ENCODE results near the gene TSPAN9.

TSPAN9 gene

GRCh38 chr12:3139760-3140159, 62.6 kb downstream of the TSPAN9 start:
- H3K36me3 ChIP-seq (ENCODE audit: control insufficient read depth in 2 of 2, insufficient read depth in 2 of 2, low read length in 2 of 2), result no peaks in the 10 kb centered on the region
- no peaks in the 10 kb centered on the region for H3K9me3 ChIP-seq (ENCODE audit: control insufficient read depth in 2 of 2, low read length in 2 of 2)
- no peaks in the 10 kb centered on the region for H3K4me1 ChIP-seq (ENCODE audit: control insufficient read depth in 2 of 2, insufficient read depth in 2 of 2, low read length in 2 of 2)
- H3K27ac ChIP-seq (ENCODE audit: low read depth in 2 of 2, low read length in 2 of 2), result no peak overlapping the region
- no peak overlapping the region for H3K9ac ChIP-seq (ENCODE audit: low read depth in 1 of 2, low read length in 2 of 2)
- no peak overlapping the region for H3K4me3 ChIP-seq (ENCODE audit: low read length in 2 of 2)
- no peaks in the 10 kb centered on the region for H3K27me3 ChIP-seq (ENCODE audit: control insufficient read depth in 2 of 2, insufficient read depth in 2 of 2, low read length in 2 of 2)

GRCh38 chr12:3140284-3140683, 63.1 kb downstream of the TSPAN9 start:
- H3K27me3 ChIP-seq (ENCODE audit: control insufficient read depth in 2 of 2, insufficient read depth in 2 of 2, low read length in 2 of 2), result no peaks in the 10 kb centered on the region
- no peak overlapping the region for H3K27ac ChIP-seq (ENCODE audit: low read depth in 2 of 2, low read length in 2 of 2)
- no peaks in the 10 kb centered on the region for H3K9me3 ChIP-seq (ENCODE audit: control insufficient read depth in 2 of 2, low read length in 2 of 2)
- H3K4me1 ChIP-seq (ENCODE audit: control insufficient read depth in 2 of 2, insufficient read depth in 2 of 2, low read length in 2 of 2), result no peaks in the 10 kb centered on the region
- no peak overlapping the region for H3K4me3 ChIP-seq (ENCODE audit: low read length in 2 of 2)
- no peaks in the 10 kb centered on the region for H3K36me3 ChIP-seq (ENCODE audit: control insufficient read depth in 2 of 2, insufficient read depth in 2 of 2, low read length in 2 of 2)
- no peak overlapping the region for H3K9ac ChIP-seq (ENCODE audit: low read depth in 1 of 2, low read length in 2 of 2)

GRCh38 chr12:3141339-3142321, 64.5 kb downstream of the TSPAN9 start:
- Histone ChIP-seq H3K27me3 (ENCODE audit: control insufficient read depth in 2 of 2, insufficient read depth in 2 of 2, low read length in 2 of 2) (no peaks in the 10 kb centered on the region), H3K4me3 (ENCODE audit: low read length in 2 of 2) (no peak overlapping the region), H3K4me1 (ENCODE audit: control insufficient read depth in 2 of 2, insufficient read depth in 2 of 2, low read length in 2 of 2) (no peaks in the 10 kb centered on the region), H3K27ac (ENCODE audit: low read depth in 2 of 2, low read length in 2 of 2) (no peak overlapping the region), H3K36me3 (ENCODE audit: control insufficient read depth in 2 of 2, insufficient read depth in 2 of 2, low read length in 2 of 2) (no peaks in the 10 kb centered on the region), H3K9ac (ENCODE audit: low read depth in 1 of 2, low read length in 2 of 2) (no peak overlapping the region), H3K9me3 (ENCODE audit: control insufficient read depth in 2 of 2, low read length in 2 of 2) (no peaks in the 10 kb centered on the region)

GRCh38 chr12:3142386-3142785, 65.2 kb downstream of the TSPAN9 start:
- Histone ChIP-seq H3K27ac (ENCODE audit: low read depth in 2 of 2, low read length in 2 of 2) (no peak overlapping the region), H3K4me1 (ENCODE audit: control insufficient read depth in 2 of 2, insufficient read depth in 2 of 2, low read length in 2 of 2) (no peaks in the 10 kb centered on the region), H3K27me3 (ENCODE audit: control insufficient read depth in 2 of 2, insufficient read depth in 2 of 2, low read length in 2 of 2) (no peaks in the 10 kb centered on the region), H3K9me3 (ENCODE audit: control insufficient read depth in 2 of 2, low read length in 2 of 2) (no peaks in the 10 kb centered on the region), H3K9ac (ENCODE audit: low read depth in 1 of 2, low read length in 2 of 2) (no peak overlapping the region), H3K4me3 (ENCODE audit: low read length in 2 of 2) (no peak overlapping the region), H3K36me3 (ENCODE audit: control insufficient read depth in 2 of 2, insufficient read depth in 2 of 2, low read length in 2 of 2) (no peaks in the 10 kb centered on the region)

- Histone ChIP-seq H3K27ac (ENCODE audit: low read depth in 2 of 2, low read length in 2 of 2) (no peak overlapping the region), H3K9ac (ENCODE audit: low read depth in 1 of 2, low read length in 2 of 2) (no peak overlapping the region), H3K27me3 (ENCODE audit: control insufficient read depth in 2 of 2, insufficient read depth in 2 of 2, low read length in 2 of 2) (no peaks in the 10 kb centered on the region), H3K4me3 (ENCODE audit: low read length in 2 of 2) (no peak overlapping the region), H3K4me1 (ENCODE audit: control insufficient read depth in 2 of 2, insufficient read depth in 2 of 2, low read length in 2 of 2) (peaks cover 0 to 4% of the 10 kb centered on the region in 2 donors), H3K36me3 (ENCODE audit: control insufficient read depth in 2 of 2, insufficient read depth in 2 of 2, low read length in 2 of 2) (no peaks in the 10 kb centered on the region), H3K9me3 (ENCODE audit: control insufficient read depth in 2 of 2, low read length in 2 of 2) (no peaks in the 10 kb centered on the region)
Measured at GRCh38 chr12:3144495-3144894, 67.3 kb downstream of the TSPAN9 start.

GRCh38 chr12:3145033-3145432, 67.9 kb downstream of the TSPAN9 start:
- H3K27me3 ChIP-seq (ENCODE audit: control insufficient read depth in 2 of 2, insufficient read depth in 2 of 2, low read length in 2 of 2), result no peaks in the 10 kb centered on the region
- H3K4me1 ChIP-seq (ENCODE audit: control insufficient read depth in 2 of 2, insufficient read depth in 2 of 2, low read length in 2 of 2), result peaks cover 0 to 4% of the 10 kb centered on the region in 2 donors
- no peaks in the 10 kb centered on the region for H3K36me3 ChIP-seq (ENCODE audit: control insufficient read depth in 2 of 2, insufficient read depth in 2 of 2, low read length in 2 of 2)
- no peak overlapping the region for H3K27ac ChIP-seq (ENCODE audit: low read depth in 2 of 2, low read length in 2 of 2)
- H3K4me3 ChIP-seq (ENCODE audit: low read length in 2 of 2), result no peak overlapping the region
- no peak overlapping the region for H3K9ac ChIP-seq (ENCODE audit: low read depth in 1 of 2, low read length in 2 of 2)
- no peaks in the 10 kb centered on the region for H3K9me3 ChIP-seq (ENCODE audit: control insufficient read depth in 2 of 2, low read length in 2 of 2)

GRCh38 chr12:3145546-3146310, 68.5 kb downstream of the TSPAN9 start:
- Histone ChIP-seq H3K27ac (ENCODE audit: low read depth in 2 of 2, low read length in 2 of 2) (no peak overlapping the region), H3K9me3 (ENCODE audit: control insufficient read depth in 2 of 2, low read length in 2 of 2) (no peaks in the 10 kb centered on the region), H3K4me3 (ENCODE audit: low read length in 2 of 2) (no peak overlapping the region), H3K36me3 (ENCODE audit: control insufficient read depth in 2 of 2, insufficient read depth in 2 of 2, low read length in 2 of 2) (no peaks in the 10 kb centered on the region), H3K27me3 (ENCODE audit: control insufficient read depth in 2 of 2, insufficient read depth in 2 of 2, low read length in 2 of 2) (no peaks in the 10 kb centered on the region), H3K9ac (ENCODE audit: low read depth in 1 of 2, low read length in 2 of 2) (no peak overlapping the region), H3K4me1 (ENCODE audit: control insufficient read depth in 2 of 2, insufficient read depth in 2 of 2, low read length in 2 of 2) (peaks cover 0 to 4% of the 10 kb centered on the region in 2 donors)

GRCh38 chr12:3147260-3147659, 70.1 kb downstream of the TSPAN9 start:
- Histone ChIP-seq H3K27ac (ENCODE audit: low read depth in 2 of 2, low read length in 2 of 2) (no peak overlapping the region), H3K4me1 (ENCODE audit: control insufficient read depth in 2 of 2, insufficient read depth in 2 of 2, low read length in 2 of 2) (peaks cover 0 to 4% of the 10 kb centered on the region in 2 donors), H3K9me3 (ENCODE audit: control insufficient read depth in 2 of 2, low read length in 2 of 2) (no peaks in the 10 kb centered on the region), H3K27me3 (ENCODE audit: control insufficient read depth in 2 of 2, insufficient read depth in 2 of 2, low read length in 2 of 2) (no peaks in the 10 kb centered on the region), H3K9ac (ENCODE audit: low read depth in 1 of 2, low read length in 2 of 2) (no peak overlapping the region), H3K36me3 (ENCODE audit: control insufficient read depth in 2 of 2, insufficient read depth in 2 of 2, low read length in 2 of 2) (no peaks in the 10 kb centered on the region), H3K4me3 (ENCODE audit: low read length in 2 of 2) (no peak overlapping the region)

GRCh38 chr12:3148366-3149000, 71.3 kb downstream of the TSPAN9 start:
- Histone ChIP-seq H3K4me1 (ENCODE audit: control insufficient read depth in 2 of 2, insufficient read depth in 2 of 2, low read length in 2 of 2) (peaks cover 0 to 4% of the 10 kb centered on the region in 2 donors), H3K36me3 (ENCODE audit: control insufficient read depth in 2 of 2, insufficient read depth in 2 of 2, low read length in 2 of 2) (no peaks in the 10 kb centered on the region)

More at GRCh38 chr12:3148366-3149000, 71.3 kb downstream of the TSPAN9 start:
- Histone ChIP-seq H3K27me3 (ENCODE audit: control insufficient read depth in 2 of 2, insufficient read depth in 2 of 2, low read length in 2 of 2) (no peaks in the 10 kb centered on the region), H3K9me3 (ENCODE audit: control insufficient read depth in 2 of 2, low read length in 2 of 2) (no peaks in the 10 kb centered on the region), H3K9ac (ENCODE audit: low read depth in 1 of 2, low read length in 2 of 2) (no peak overlapping the region), H3K27ac (ENCODE audit: low read depth in 2 of 2, low read length in 2 of 2) (no peak overlapping the region), H3K4me3 (ENCODE audit: low read length in 2 of 2) (no peak overlapping the region)

Data from mucosa of rectum (tissue), 2 donors.